ENCODE data around the gene SLC13A5.

DNA sequence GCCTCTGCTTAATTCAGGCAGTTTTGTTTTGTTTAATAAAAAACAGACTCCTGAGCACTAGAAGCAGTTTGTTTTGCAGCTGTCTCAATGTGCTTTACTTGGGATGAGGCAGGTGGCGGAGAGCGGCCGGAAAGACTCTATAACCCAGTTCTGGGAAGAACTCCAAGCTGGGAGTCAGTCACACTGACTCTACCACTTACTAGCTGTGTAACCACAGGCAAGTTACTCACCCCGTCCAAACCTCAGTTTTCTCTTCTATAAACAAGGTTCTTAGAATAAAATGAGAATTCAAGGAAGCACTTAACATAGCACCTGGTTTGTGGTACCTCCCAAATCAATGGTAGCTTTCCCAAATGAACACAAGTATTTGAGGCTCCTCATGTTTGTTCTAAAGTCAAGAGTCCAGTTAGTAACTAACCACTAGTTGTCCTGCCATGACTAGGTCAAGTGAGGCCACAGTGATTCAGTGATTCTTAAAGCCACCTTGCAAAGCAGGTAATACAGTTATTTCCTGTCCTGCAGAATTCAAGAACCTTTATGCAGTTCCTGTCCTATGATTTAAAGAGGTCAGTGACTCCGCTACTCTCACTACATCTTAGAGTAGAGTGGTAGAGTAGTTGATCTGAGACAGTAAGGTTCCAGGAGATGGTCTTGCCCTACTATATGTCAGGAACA, 69.6 kb downstream of the SLC13A5 start:
- TF ChIP-seq, protein P1, sequence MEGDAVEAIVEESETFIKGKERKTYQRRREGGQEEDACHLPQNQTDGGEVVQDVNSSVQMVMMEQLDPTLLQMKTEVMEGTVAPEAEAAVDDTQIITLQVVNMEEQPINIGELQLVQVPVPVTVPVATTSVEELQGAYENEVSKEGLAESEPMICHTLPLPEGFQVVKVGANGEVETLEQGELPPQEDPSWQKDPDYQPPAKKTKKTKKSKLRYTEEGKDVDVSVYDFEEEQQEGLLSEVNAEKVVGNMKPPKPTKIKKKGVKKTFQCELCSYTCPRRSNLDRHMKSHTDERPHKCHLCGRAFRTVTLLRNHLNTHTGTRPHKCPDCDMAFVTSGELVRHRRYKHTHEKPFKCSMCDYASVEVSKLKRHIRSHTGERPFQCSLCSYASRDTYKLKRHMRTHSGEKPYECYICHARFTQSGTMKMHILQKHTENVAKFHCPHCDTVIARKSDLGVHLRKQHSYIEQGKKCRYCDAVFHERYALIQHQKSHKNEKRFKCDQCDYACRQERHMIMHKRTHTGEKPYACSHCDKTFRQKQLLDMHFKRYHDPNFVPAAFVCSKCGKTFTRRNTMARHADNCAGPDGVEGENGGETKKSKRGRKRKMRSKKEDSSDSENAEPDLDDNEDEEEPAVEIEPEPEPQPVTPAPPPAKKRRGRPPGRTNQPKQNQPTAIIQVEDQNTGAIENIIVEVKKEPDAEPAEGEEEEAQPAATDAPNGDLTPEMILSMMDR (IDR thresholded peaks at IDR 0.05) = no peak
- no peak for TF ChIP-seq POLR2A (IDR thresholded peaks at IDR 0.05)

Measured in tibial nerve (tissue), 3 donors.